Measurements from ENCODE around the gene ISOC1. TPM values are rescaled to one million over a fixed set of nuclear protein-coding genes. Genes with fewer than 3 reads are reported as not detected.

The ISOC1 gene
- total and polyA plus RNA-seq, 2 donors (not counting 1 experiment from before 2014, with no cell fraction given) = 15.4 to 21.1 TPM

- no peak overlapping the region for H3K4me2 ChIP-seq (ENCODE audit: extremely low read depth, insufficient read depth, low read length)
- H3K36me3 ChIP-seq (ENCODE audit: control insufficient read depth, insufficient read depth, low read length) = no peaks in the 10 kb centered on the region
- H4K20me1 ChIP-seq (ENCODE audit: control insufficient read depth, extremely low read depth, insufficient read depth, low read length) = no peaks in the 10 kb centered on the region
- H3K9ac ChIP-seq (ENCODE audit: insufficient read depth, low read length) = no peak overlapping the region
- H3K4me3 ChIP-seq (replicated peaks in 1 of 4; ENCODE audit: control extremely low read depth in 1 of 4, insufficient read depth in 1 of 4, low read depth in 3 of 4, low read length in 4 of 4) = no peak overlapping the region
- H3K4me1 ChIP-seq (ENCODE audit: control insufficient read depth, extremely low read depth, insufficient read depth, low read length) = no peaks in the 10 kb centered on the region
- no peaks in the 10 kb centered on the region for H3K27me3 ChIP-seq (ENCODE audit: control insufficient read depth, insufficient read depth, low read length)
- H3K27ac ChIP-seq (ENCODE audit: insufficient read depth, low read length) = no peak overlapping the region
- no peak for DNase-seq (ENCODE audit: low read depth in 2 of 2)
- H2AFZ ChIP-seq (ENCODE audit: low read length) = no peak overlapping the region
- H3K9me3 ChIP-seq (ENCODE audit: control insufficient read depth, insufficient read depth, low read depth, low read length) = no peaks in the 10 kb centered on the region
- H3K79me2 ChIP-seq (ENCODE audit: control insufficient read depth, insufficient read depth, low read length) = no peaks in the 10 kb centered on the region
- no peak for TF ChIP-seq CTCF (conservative IDR thresholded peaks at IDR 0.05 in 1 of 2, IDR thresholded peaks at IDR 0.05 in 1 of 2; ENCODE audit: low read depth in 1 of 2, low read length in 2 of 2)
These were observed 21.4 kb upstream of the ISOC1 start for GRCh38 chr5:129073111-129073510.

GRCh38 chr5:129074903-129075302 is 19.6 kb upstream of the ISOC1 start:
- no peak overlapping the region for H3K4me2 ChIP-seq (ENCODE audit: extremely low read depth, insufficient read depth, low read length)

GRCh38 chr5:129077433-129078075 is 17.0 kb upstream of the ISOC1 start:
- H3K9me3 ChIP-seq (ENCODE audit: control insufficient read depth, insufficient read depth, low read depth, low read length) = no peaks in the 10 kb centered on the region
- H2AFZ ChIP-seq (ENCODE audit: low read length) = no peak overlapping the region
- H3K36me3 ChIP-seq (ENCODE audit: control insufficient read depth, insufficient read depth, low read length) = no peaks in the 10 kb centered on the region
- H4K20me1 ChIP-seq (ENCODE audit: control insufficient read depth, extremely low read depth, insufficient read depth, low read length) = no peaks in the 10 kb centered on the region
- no peak overlapping the region for H3K27ac ChIP-seq (ENCODE audit: insufficient read depth, low read length)
- no peak overlapping the region for H3K4me3 ChIP-seq (replicated peaks in 1 of 4; ENCODE audit: control extremely low read depth in 1 of 4, insufficient read depth in 1 of 4, low read depth in 3 of 4, low read length in 4 of 4)
- H3K9ac ChIP-seq (ENCODE audit: insufficient read depth, low read length) = no peak overlapping the region
- H3K79me2 ChIP-seq (ENCODE audit: control insufficient read depth, insufficient read depth, low read length) = no peaks in the 10 kb centered on the region
- no peaks in the 10 kb centered on the region for H3K27me3 ChIP-seq (ENCODE audit: control insufficient read depth, insufficient read depth, low read length)
- H3K4me1 ChIP-seq (ENCODE audit: control insufficient read depth, extremely low read depth, insufficient read depth, low read length) = no peaks in the 10 kb centered on the region
- DNase-seq (ENCODE audit: low read depth in 2 of 2) = no peak
- H3K4me2 ChIP-seq (ENCODE audit: extremely low read depth, insufficient read depth, low read length) = no peak overlapping the region
- TF ChIP-seq EZH2 (IDR thresholded peaks at IDR 0.05; ENCODE audit: low read length, missing control alignments) (no peak), CTCF (conservative IDR thresholded peaks at IDR 0.05 in 1 of 2, IDR thresholded peaks at IDR 0.05 in 1 of 2; ENCODE audit: low read depth in 1 of 2, low read length in 2 of 2) (no peak)

More at GRCh38 chr5:129074903-129075302, 19.6 kb upstream of the ISOC1 start:
- Histone ChIP-seq H3K79me2 (ENCODE audit: control insufficient read depth, insufficient read depth, low read length) (no peaks in the 10 kb centered on the region), H3K36me3 (ENCODE audit: control insufficient read depth, insufficient read depth, low read length) (no peaks in the 10 kb centered on the region), H3K9ac (ENCODE audit: insufficient read depth, low read length) (no peak overlapping the region), H3K4me1 (ENCODE audit: control insufficient read depth, extremely low read depth, insufficient read depth, low read length) (no peaks in the 10 kb centered on the region), H3K27me3 (ENCODE audit: control insufficient read depth, insufficient read depth, low read length) (no peaks in the 10 kb centered on the region), H3K27ac (ENCODE audit: insufficient read depth, low read length) (no peak overlapping the region), H3K9me3 (ENCODE audit: control insufficient read depth, insufficient read depth, low read depth, low read length) (no peaks in the 10 kb centered on the region), H2AFZ (ENCODE audit: low read length) (no peak overlapping the region), H4K20me1 (ENCODE audit: control insufficient read depth, extremely low read depth, insufficient read depth, low read length) (no peaks in the 10 kb centered on the region), H3K4me3 (replicated peaks in 1 of 4; ENCODE audit: control extremely low read depth in 1 of 4, insufficient read depth in 1 of 4, low read depth in 3 of 4, low read length in 4 of 4) (no peak overlapping the region)
- DNase-seq (ENCODE audit: low read depth in 2 of 2) = peak in 1 of 2 donors; percentile 49
- no peak for TF ChIP-seq EZH2 (IDR thresholded peaks at IDR 0.05; ENCODE audit: low read length, missing control alignments)
- no peak for TF ChIP-seq CTCF (conservative IDR thresholded peaks at IDR 0.05 in 1 of 2, IDR thresholded peaks at IDR 0.05 in 1 of 2; ENCODE audit: low read depth in 1 of 2, low read length in 2 of 2)
